Measurements from ENCODE around the gene NKAIN2. TPM values are rescaled to one million over a fixed set of nuclear protein-coding genes. Genes with fewer than 3 reads are reported as not detected.

The NKAIN2 gene
- total and polyA plus RNA-seq, 9 of the 15 experiments (the other 6 are each of a cell fraction or from before 2014, with no cell fraction given): not detected

DNA sequence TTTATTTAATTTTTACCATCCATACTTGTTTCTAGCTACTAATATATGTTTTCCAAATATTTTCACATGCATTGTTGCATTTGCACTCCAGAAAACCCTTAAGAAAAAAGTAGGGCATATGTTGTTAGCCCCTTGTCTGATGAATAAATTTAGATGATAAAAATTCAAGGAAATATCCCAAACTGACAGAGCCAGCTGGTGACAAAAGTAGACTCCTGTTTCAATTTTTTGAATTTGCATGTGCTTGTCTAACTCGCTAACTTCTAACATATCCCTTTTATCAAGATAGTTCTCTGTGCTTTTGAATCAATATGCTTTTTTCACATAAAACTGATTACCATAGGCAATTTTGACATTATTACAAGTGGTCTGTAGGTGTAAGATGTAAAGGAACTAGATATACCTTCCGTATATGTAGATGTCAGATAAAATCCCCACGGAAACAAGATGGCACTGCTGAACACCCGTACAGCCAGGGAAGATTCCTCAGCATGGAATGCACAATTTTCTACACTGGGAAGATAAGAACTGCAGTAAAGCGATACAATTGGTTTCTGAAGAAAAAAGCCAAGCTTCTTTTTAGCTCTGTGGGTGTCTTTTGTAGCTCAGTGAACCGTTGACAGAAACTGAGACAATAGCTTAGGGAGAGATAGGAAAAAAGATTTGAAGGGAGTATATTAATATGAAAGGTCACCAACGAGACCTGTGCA is 721.0 kb downstream of the NKAIN2 start:
- Histone ChIP-seq H3K4me3 (no peak overlapping the region), H3K27ac (ENCODE audit: extremely low read depth, low read depth, low read length) (no peak overlapping the region), H3K4me2 (ENCODE audit: insufficient read depth, low read length) (no peak overlapping the region), H3K36me3 (ENCODE audit: control insufficient read depth, insufficient read depth, low read length) (no peaks in the 10 kb centered on the region), H4K20me1 (replicated peaks; ENCODE audit: control insufficient read depth, insufficient read depth, low read length) (no peaks in the 10 kb centered on the region), H2AFZ (ENCODE audit: low read depth, low read length) (no peak overlapping the region), H3K9me1 (ENCODE audit: control insufficient read depth, insufficient read depth, low read length) (no peaks in the 10 kb centered on the region), H3K79me2 (ENCODE audit: control insufficient read depth, insufficient read depth, low read length) (no peaks in the 10 kb centered on the region), H3K9me3 (replicated peaks; ENCODE audit: control insufficient read depth, insufficient read depth, low read depth, low read length) (no peaks in the 10 kb centered on the region), H3K4me1 (replicated peaks in 1 of 2; ENCODE audit: control insufficient read depth in 2 of 2, insufficient read depth in 2 of 2, low read length in 2 of 2) (no peaks in the 10 kb centered on the region), H3K27me3 (ENCODE audit: control insufficient read depth in 2 of 2, insufficient read depth in 2 of 2, low read length in 2 of 2) (no peaks in the 10 kb centered on the region), H3K9ac (ENCODE audit: insufficient read depth in 1 of 2, low read depth in 2 of 2, low read length in 2 of 2) (no peak overlapping the region)
- intact Hi-C loops (cut with micrococcal nuclease): no loop called here
- DNase-seq (ENCODE audit: extremely low read depth in 1 of 4, low spot score in 3 of 4) (no peak), ATAC-seq (no peak), FAIRE-seq (no peak)
- no peak for TF ChIP-seq ZNF311 (CRISPR knock-in tag; IDR thresholded peaks at IDR 0.05)
- TF ChIP-seq RAD51 (IDR thresholded peaks at IDR 0.05; ENCODE audit: borderline replicate concordance, low read depth): no peak
- TF ChIP-seq ZBTB12 (CRISPR knock-in tag; IDR thresholded peaks at IDR 0.05): no peak
- TF ChIP-seq HNRNPL (IDR thresholded peaks at IDR 0.05; ENCODE audit: low read depth, low read length): no peak
- TF ChIP-seq NCOA6 (IDR thresholded peaks at IDR 0.05): no peak
- no peak for TF ChIP-seq NFE2L1 (tag; IDR thresholded peaks at IDR 0.05; ENCODE audit: borderline replicate concordance, low read depth)
- no peak for TF ChIP-seq EGR1 (conservative IDR thresholded peaks at IDR 0.05)
- TF ChIP-seq ZNF280B (CRISPR knock-in tag; IDR thresholded peaks at IDR 0.05): no peak
- no peak for TF ChIP-seq L3MBTL2 (IDR thresholded peaks at IDR 0.05)
- TF ChIP-seq CGGBP1 (CRISPR knock-in tag; IDR thresholded peaks at IDR 0.05): no peak
- TF ChIP-seq ZNF551 (CRISPR knock-in tag; IDR thresholded peaks at IDR 0.05): no peak
- no peak for TF ChIP-seq ZNF561 (CRISPR knock-in tag; conservative IDR thresholded peaks at IDR 0.05)
- TF ChIP-seq NR4A1 (CRISPR knock-in tag; IDR thresholded peaks at IDR 0.05): no peak
- no peak for TF ChIP-seq NR4A1 (tag; IDR thresholded peaks at IDR 0.05)
- TF ChIP-seq NRF1 (conservative IDR thresholded peaks at IDR 0.05 in 1 of 2, IDR thresholded peaks at IDR 0.05 in 1 of 2): no peak
- TF ChIP-seq TFAM (CRISPR knock-in tag; conservative IDR thresholded peaks at IDR 0.05): no peak
- TF ChIP-seq, protein P1, sequence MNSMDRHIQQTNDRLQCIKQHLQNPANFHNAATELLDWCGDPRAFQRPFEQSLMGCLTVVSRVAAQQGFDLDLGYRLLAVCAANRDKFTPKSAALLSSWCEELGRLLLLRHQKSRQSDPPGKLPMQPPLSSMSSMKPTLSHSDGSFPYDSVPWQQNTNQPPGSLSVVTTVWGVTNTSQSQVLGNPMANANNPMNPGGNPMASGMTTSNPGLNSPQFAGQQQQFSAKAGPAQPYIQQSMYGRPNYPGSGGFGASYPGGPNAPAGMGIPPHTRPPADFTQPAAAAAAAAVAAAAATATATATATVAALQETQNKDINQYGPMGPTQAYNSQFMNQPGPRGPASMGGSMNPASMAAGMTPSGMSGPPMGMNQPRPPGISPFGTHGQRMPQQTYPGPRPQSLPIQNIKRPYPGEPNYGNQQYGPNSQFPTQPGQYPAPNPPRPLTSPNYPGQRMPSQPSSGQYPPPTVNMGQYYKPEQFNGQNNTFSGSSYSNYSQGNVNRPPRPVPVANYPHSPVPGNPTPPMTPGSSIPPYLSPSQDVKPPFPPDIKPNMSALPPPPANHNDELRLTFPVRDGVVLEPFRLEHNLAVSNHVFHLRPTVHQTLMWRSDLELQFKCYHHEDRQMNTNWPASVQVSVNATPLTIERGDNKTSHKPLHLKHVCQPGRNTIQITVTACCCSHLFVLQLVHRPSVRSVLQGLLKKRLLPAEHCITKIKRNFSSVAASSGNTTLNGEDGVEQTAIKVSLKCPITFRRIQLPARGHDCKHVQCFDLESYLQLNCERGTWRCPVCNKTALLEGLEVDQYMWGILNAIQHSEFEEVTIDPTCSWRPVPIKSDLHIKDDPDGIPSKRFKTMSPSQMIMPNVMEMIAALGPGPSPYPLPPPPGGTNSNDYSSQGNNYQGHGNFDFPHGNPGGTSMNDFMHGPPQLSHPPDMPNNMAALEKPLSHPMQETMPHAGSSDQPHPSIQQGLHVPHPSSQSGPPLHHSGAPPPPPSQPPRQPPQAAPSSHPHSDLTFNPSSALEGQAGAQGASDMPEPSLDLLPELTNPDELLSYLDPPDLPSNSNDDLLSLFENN (IDR thresholded peaks at IDR 0.05; ENCODE audit: low read depth in 2 of 2, low read length in 2 of 2): no peak
- in situ Hi-C loops (cut with MboI): no loop called here
- CTCF ChIA-PET (ENCODE audit: low intra/inter-chr PET ratio): no interaction called here
- POLR2A ChIA-PET: no interaction called here
- BruUV-seq (replicated peaks): no TSS peak
- under 1% methylated on average over 7 of the region's 7 CpGs for WGBS (ENCODE audit: insufficient coverage, low coverage, missing lambda C conversion rate)
